Measurements from ENCODE around the gene TTBK1.

The TTBK1 gene

DNA sequence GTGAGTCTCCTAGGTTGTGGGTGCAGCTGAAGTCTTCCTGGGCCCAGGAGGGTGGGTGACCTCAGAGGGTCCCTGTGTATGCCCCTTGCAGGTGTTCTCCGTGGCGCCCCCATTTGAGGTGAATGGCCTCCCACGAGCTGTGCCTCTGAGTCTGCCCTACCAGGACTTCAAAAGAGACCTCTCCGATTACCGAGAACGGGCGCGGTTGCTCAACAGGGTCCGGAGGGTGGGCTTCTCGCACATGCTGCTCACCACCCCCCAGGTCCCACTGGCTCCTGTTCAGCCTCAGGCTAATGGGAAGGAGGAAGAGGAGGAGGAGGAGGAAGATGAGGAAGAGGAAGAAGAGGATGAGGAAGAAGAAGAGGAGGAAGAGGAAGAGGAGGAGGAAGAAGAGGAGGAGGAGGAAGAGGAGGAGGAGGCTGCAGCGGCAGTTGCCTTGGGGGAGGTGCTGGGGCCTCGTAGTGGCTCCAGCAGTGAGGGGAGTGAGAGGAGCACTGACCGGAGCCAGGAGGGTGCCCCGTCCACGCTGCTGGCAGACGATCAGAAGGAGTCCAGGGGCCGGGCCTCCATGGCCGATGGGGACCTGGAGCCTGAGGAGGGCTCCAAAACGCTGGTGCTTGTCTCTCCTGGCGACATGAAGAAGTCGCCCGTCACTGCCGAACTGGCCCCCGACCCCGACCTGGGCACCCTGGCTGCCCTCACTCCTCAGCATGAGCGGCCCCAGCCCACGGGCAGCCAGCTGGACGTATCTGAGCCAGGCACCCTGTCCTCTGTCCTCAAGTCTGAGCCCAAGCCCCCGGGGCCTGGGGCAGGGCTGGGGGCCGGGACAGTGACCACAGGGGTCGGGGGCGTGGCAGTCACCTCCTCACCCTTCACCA is 39.6 kb downstream of the TTBK1 start:
- TF ChIP-seq, protein P1, sequence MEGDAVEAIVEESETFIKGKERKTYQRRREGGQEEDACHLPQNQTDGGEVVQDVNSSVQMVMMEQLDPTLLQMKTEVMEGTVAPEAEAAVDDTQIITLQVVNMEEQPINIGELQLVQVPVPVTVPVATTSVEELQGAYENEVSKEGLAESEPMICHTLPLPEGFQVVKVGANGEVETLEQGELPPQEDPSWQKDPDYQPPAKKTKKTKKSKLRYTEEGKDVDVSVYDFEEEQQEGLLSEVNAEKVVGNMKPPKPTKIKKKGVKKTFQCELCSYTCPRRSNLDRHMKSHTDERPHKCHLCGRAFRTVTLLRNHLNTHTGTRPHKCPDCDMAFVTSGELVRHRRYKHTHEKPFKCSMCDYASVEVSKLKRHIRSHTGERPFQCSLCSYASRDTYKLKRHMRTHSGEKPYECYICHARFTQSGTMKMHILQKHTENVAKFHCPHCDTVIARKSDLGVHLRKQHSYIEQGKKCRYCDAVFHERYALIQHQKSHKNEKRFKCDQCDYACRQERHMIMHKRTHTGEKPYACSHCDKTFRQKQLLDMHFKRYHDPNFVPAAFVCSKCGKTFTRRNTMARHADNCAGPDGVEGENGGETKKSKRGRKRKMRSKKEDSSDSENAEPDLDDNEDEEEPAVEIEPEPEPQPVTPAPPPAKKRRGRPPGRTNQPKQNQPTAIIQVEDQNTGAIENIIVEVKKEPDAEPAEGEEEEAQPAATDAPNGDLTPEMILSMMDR (IDR thresholded peaks at IDR 0.05; ENCODE audit: borderline replicate concordance, insufficient read depth, low read depth, low read length) = no peak
- no peak overlapping the region for H3K4me3 ChIP-seq (ENCODE audit: low read depth, low read length)

DNA sequence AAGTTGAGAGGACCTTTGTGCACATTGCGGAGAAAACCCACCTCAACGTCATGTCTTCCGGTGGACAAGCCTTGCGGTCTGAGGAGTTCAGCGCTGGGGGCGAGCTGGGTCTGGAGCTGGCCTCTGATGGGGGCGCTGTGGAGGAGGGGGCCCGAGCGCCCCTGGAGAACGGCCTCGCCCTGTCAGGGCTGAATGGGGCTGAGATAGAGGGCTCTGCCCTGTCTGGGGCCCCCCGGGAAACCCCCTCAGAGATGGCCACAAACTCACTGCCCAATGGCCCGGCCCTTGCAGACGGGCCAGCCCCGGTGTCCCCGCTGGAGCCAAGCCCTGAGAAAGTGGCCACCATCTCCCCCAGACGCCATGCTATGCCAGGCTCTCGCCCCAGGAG is 40.2 kb downstream of the TTBK1 start:
- TF ChIP-seq, protein P1 (IDR thresholded peaks at IDR 0.05; ENCODE audit: borderline replicate concordance, insufficient read depth, low read depth, low read length) = no peak
- no peak overlapping the region for H3K4me3 ChIP-seq (ENCODE audit: low read depth, low read length)

DNA sequence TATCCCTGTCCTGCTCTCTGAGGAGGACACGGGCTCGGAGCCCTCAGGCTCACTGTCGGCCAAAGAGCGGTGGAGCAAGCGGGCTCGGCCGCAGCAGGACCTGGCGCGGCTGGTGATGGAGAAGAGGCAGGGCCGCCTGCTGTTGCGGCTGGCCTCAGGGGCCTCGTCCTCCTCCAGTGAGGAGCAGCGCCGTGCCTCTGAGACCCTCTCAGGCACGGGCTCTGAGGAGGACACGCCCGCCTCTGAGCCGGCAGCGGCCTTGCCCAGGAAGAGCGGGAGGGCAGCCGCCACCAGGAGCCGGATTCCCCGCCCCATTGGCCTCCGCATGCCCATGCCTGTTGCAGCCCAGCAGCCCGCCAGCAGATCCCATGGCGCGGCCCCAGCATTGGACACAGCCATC is 40.6 kb downstream of the TTBK1 start:
- H3K4me3 ChIP-seq (ENCODE audit: low read depth, low read length) = no peak overlapping the region
- TF ChIP-seq, protein P1 (IDR thresholded peaks at IDR 0.05; ENCODE audit: borderline replicate concordance, insufficient read depth, low read depth, low read length) = no peak

DNA sequence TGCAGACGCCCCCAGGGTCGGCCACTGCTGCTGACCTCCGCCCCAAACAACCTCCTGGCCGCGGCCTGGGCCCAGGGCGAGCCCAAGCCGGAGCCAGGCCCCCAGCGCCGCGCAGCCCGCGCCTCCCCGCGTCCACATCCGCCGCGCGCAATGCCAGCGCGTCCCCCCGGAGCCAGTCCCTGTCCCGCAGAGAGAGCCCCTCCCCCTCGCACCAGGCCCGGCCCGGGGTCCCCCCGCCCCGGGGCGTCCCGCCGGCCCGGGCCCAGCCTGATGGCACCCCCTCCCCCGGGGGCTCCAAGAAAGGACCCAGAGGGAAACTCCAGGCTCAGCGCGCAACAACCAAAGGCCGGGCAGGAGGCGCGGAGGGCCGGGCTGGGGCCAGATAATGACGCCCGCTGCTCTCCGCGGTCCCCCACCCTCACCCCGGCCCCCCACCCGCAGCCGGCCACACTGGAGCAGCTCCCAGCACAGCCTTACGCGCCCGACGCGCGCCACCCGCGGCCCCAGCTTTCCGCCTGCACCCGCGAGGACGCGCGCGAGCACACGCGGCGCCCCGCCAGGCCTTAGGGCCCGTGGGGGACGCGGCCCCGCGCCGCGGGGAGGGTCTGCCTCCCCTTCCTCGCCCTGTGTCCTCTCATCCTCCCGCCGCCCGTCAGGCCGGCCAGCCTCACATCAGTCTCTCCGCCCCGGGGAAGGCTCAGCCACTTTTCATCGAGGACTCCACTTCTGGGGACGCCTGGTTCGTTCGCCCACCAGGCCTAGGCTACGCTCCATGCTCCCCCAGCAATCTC is 41.9 kb downstream of the TTBK1 start:
- H3K4me3 ChIP-seq (ENCODE audit: low read depth, low read length) = no peak overlapping the region
- TF ChIP-seq, protein P1 (IDR thresholded peaks at IDR 0.05; ENCODE audit: borderline replicate concordance, insufficient read depth, low read depth, low read length) = no peak

DNA sequence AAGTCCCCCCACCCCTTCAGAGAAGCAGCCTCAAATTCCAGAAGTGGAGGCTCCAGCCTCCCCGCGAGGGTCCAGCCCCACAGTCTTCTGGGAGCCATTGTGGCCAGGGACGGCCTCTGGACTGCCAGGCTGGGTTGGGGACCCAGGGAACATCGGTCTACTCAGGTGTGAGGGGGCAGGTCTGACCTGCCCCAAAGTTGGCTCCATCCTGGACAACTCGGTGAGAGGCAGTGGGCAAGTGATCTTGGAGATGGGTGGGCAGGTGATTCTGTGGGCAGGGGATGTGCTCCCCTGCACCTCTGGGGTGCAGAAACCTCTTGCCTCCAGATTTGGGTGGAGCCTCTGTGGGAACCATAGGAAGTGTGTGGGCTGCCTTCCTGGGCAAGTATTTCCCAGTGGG is 42.6 kb downstream of the TTBK1 start:
- H3K4me3 ChIP-seq (ENCODE audit: low read depth, low read length) = no peak overlapping the region
- TF ChIP-seq, protein P1 (IDR thresholded peaks at IDR 0.05; ENCODE audit: borderline replicate concordance, insufficient read depth, low read depth, low read length) = no peak

DNA sequence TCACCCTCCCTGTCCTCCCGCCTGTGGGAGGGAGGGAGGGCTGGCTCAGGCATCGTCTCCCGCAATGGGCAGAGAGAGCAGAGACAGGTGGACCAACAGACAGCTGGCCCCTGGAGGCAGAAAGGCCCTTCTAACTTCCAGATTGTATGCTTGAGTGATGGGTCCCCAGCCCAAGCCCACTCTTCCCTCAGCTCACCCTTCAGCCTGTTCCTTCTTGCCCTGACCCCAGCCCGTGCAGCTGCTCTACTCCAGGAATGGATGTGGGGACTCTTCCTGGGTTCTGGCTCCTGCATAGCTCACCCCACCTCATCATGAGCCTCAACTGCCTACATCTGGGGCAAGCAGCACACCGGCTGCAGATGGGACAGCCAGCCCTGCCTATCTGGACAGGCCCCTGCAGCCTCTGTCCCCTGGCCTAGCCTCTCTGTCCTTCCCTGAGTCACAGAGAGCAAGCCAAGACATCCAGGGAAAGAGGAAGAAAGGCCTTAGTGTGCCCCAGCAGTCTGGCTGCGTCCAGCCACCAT is 43.2 kb downstream of the TTBK1 start:
- TF ChIP-seq, protein P1 (IDR thresholded peaks at IDR 0.05; ENCODE audit: borderline replicate concordance, insufficient read depth, low read depth, low read length) = no peak
- no peak overlapping the region for H3K4me3 ChIP-seq (ENCODE audit: low read depth, low read length)
